Natural killer cell treated with Interleukin-12 subunit alpha and Interleukin-12 subunit beta and Interleukin-15 and Interleukin-18, amount 100 ng/mL, for 72 hours (primary cell): Measurements from ENCODE around the gene MYL4. TPM values are rescaled to one million over a fixed set of nuclear protein-coding genes. Genes with fewer than 3 reads are reported as not detected.
"Not testable (repeated sequence)": the region's sequence is repeated elsewhere in the genome, so short reads cannot be mapped to it uniquely, and the experiment has no call there.

Source experiments
- ATAC-seq, 2 donors: fragments of 150-1000 bp; cut with Tn5 transposase in 1 of 2; sonication (Bioruptor Pico), chemical (Tn5 transposase) in 1 of 2; 2 replicates each; pipeline ENCODE4 v1.10.0; 2021
- DNase-seq: peaks from one replicate; pipeline ENCODE4 v3.0.0; 2022; ENCODE audit warnings: low spot score
- H3K27ac Mint-ChIP-seq, 2 donors: 1 replicate in 1 of 2; 2 replicates in 1 of 2; pipeline ENCODE4 v1.8.0; 2022; ENCODE audit warnings: mixed read lengths in 2 of 2, mild to moderate bottlenecking in 1 of 2, moderate library complexity in 1 of 2
- H3K27me3 Mint-ChIP-seq, 2 donors: 1 replicate in 1 of 2; 2 replicates in 1 of 2; pipeline ENCODE4 v1.8.0; 2022; ENCODE audit warnings: mixed read lengths in 2 of 2
- H3K36me3 Mint-ChIP-seq: one replicate; pipeline ENCODE4 v1.8.0; 2022; ENCODE audit warnings: mixed read lengths
- H3K4me1 Mint-ChIP-seq, 2 donors: 1 replicate in 1 of 2; 2 replicates in 1 of 2; pipeline ENCODE4 v1.8.0; 2022; ENCODE audit warnings: low read depth in 2 of 2, mixed read lengths in 2 of 2, mild to moderate bottlenecking in 1 of 2
- H3K4me3 Mint-ChIP-seq: one replicate; pipeline ENCODE4 v1.8.0; 2022; ENCODE audit warnings: mixed read lengths
- H3K9me3 Mint-ChIP-seq: 2 replicates; pipeline ENCODE4 v1.8.0; 2022; ENCODE audit warnings: mixed read lengths
- total RNA-seq, 2 donors: library from RNA; stranded (reverse); gene quantifications; one replicate each; pipeline ENCODE4 v1.2.3, GENCODE V29; 2022

The MYL4 gene
- total RNA-seq, 2 donors from 2014 or later: 0.92 to 1.1 TPM

GRCh38 chr17:47269561-47270280 is 60.6 kb downstream of the MYL4 start:
- not testable (repeated sequence) for H3K36me3 Mint-ChIP-seq, DNase-seq, H3K4me1 Mint-ChIP-seq, H3K27ac Mint-ChIP-seq, ATAC-seq, H3K4me3 Mint-ChIP-seq, H3K9me3 Mint-ChIP-seq
- H3K27me3 Mint-ChIP-seq: peaks cover 0 to 16% of the 10 kb centered on the region in 2 donors

DNA sequence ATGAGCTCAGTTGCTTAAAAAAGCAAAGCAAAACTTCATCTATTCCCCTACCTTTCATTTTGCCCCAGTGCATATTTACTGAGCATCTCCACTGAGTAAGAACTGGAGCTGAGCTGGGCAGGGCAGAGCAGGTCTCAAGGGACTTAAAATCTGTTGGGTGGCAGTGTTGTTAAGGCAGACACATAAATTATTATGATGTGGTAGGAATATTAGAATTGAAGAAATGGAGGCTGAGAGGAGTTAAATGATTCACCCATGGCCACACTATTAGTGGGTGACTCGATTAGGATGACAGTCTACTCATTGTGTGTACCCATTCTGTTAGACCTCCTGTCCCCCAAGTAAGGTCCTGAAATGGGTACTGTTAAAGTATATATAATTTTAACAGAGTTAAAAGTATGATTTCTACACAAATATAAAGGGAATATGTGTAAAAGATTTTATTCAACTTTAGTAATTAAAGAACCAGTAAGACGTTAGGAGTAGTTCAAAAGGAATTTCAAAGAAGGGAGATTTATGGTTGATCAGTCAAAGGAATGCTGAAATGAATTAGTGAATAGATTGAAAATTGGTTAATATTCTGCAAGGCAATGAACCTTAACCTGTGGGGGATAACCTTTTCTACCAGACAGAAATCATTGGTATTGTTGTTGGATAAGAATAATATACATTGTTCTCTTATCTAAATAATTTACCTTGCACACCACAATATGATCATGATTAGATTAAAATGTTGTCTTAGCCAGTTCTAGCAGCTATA is 62.0 kb downstream of the MYL4 start:
- Mint-ChIP-seq H3K4me3 (no peak overlapping the region), H3K27me3 (peaks cover 0 to 13% of the 10 kb centered on the region in 2 donors), H3K27ac (no peak overlapping the region), H3K4me1 (no peaks in the 10 kb centered on the region), H3K9me3 (no peaks in the 10 kb centered on the region), H3K36me3 (peaks cover 5% of the 10 kb centered on the region)
- no peak for ATAC-seq
- no peak for DNase-seq

- ATAC-seq (no peak), DNase-seq (no peak)
- no peak overlapping the region for H3K4me3 Mint-ChIP-seq
- no peaks in the 10 kb centered on the region for H3K4me1 Mint-ChIP-seq
- no peak overlapping the region for H3K27ac Mint-ChIP-seq
- peaks cover 0 to 10% of the 10 kb centered on the region in 2 donors for H3K27me3 Mint-ChIP-seq
- no peaks in the 10 kb centered on the region for H3K9me3 Mint-ChIP-seq
- H3K36me3 Mint-ChIP-seq: peaks cover 5% of the 10 kb centered on the region
Measured at GRCh38 chr17:47272491-47272890, 63.3 kb downstream of the MYL4 start.

DNA sequence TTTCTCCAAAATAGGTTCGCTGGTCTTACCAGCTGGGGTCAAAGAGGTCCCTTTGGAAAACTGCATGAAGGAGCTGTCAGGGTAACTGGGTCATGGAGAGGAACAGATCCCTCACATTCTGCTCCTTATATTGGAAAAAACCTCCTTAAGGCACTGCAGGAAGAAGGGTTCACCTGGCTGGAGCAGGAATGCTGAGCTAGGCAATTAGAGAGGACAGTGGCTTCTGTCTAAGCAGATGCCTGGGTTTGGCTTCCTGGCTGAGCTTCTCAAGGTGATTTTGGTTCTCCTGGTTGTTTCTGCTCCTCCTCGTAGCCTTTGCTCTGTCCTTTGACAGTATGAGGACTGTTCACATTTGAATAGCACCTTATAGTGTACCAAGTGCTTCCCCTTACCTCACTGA is 64.1 kb downstream of the MYL4 start:
- ATAC-seq (no peak), DNase-seq (no peak)
- Mint-ChIP-seq H3K27ac (no peak overlapping the region), H3K4me3 (no peak overlapping the region), H3K9me3 (no peaks in the 10 kb centered on the region), H3K27me3 (peaks cover 0 to 10% of the 10 kb centered on the region in 2 donors), H3K4me1 (no peaks in the 10 kb centered on the region), H3K36me3 (peaks cover 5% of the 10 kb centered on the region)

Other genes with a start within 250 kb of the MYL4 start
- gene RPRML, start 230.1 kb upstream of the MYL4 start, total RNA-seq: not detected
- 100 to 1,000 TPM; 134 to 141 TPM for gene CDC27, start 20.1 kb upstream of the MYL4 start, total RNA-seq
- under 1 TPM in 1 of 2 donors, not detected in 1; 0.39 TPM for gene ITGB3, start 44.5 kb downstream of the MYL4 start, total RNA-seq
- gene EFCAB13, start 114.6 kb downstream of the MYL4 start, total RNA-seq: 1 to 10 TPM; 1.9 to 4.9 TPM